Stimulated activated CD4-positive, alpha-beta T cell treated with anti-CD3 and anti-CD28 coated beads, Interleukin-1b, Interleukin-23, amount 100 ng/mL, for 48 hours (primary cell): ENCODE measurements around the gene SCN1A.
"Not testable (repeated sequence)": the region's sequence is repeated elsewhere in the genome, so short reads cannot be mapped to it uniquely, and the experiment has no call there.

Source experiments
- DNase-seq: peaks from one replicate; pipeline ENCODE4 v3.0.0-alpha.2; 2020

The SCN1A gene

GRCh38 chr2:166081131-166081632, 46.6 kb downstream of the SCN1A start:
- DNase-seq, result no peak

- DNase-seq, result no peak
These were observed 53.4 kb downstream of the SCN1A start for GRCh38 chr2:166074430-166074829.

DNA sequence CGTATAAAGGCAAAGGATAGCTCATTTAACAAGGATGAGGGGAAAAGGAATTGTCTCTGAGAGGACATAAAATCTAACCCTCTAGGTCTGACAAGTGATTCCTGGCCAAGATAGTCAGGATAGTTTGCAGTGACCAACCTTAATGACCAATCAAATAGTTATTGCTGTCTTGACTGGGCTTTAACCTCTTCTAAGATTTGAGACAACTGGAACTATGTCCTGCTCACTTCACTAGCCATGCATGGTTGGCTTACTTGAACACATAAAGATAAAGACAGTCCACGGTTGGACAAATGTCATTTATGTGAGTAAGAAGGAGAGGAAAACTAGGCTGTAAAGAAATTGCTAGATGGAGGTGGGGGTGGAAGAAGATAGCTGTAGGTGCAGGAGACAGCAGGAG, 53.8 kb downstream of the SCN1A start:
- DNase-seq, result no peak

DNA sequence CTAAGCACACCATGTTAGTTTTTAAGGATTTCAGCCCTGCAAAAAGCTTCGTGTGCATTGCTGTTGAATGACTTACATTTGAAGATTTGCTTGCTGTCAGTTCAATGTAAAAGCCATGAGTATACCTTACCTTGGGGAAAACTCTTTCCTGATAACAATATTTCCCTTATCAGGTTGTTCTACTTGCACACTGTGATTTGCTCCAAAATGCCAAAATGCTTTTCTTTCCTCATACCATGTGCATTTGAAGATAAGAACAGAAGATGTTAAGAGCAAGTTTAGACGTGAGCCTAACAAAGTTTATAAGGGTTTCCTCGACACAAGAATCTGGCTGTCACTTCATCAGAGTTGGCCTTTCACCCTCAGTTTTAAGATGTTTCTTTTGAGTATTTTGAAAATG, 57.6 kb downstream of the SCN1A start:
- no peak for DNase-seq

DNA sequence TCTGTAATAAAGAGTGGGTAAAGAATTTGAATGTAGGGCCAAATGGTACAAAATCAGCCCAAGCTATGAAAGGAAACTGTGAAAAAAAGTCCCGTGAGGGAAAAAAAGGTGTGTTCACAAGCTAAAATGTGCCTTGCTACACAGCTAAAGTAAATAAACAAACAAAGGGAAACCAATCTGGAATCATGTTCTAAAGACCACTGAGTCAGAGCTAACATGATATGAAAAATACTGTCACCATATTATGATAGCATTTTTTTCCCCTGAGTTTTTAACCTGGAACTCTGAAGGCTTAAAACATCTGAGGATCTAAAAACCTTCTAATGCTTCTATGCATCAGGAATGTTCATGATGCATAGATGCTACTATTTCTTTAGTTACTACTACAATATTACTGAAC, 58.8 kb downstream of the SCN1A start:
- no peak for DNase-seq

GRCh38 chr2:166067229-166067628, 60.6 kb downstream of the SCN1A start:
- DNase-seq, result no peak

- DNase-seq, result no peak
These were observed 67.6 kb downstream of the SCN1A start for GRCh38 chr2:166060191-166060590.

- DNase-seq, result no peak
These were observed 70.3 kb downstream of the SCN1A start for GRCh38 chr2:166057370-166058164.

- DNase-seq, result no peak
These were observed 82.9 kb downstream of the SCN1A start for GRCh38 chr2:166044853-166045483.

- no peak for DNase-seq
These were observed 84.9 kb downstream of the SCN1A start for GRCh38 chr2:166042768-166043390.

DNA sequence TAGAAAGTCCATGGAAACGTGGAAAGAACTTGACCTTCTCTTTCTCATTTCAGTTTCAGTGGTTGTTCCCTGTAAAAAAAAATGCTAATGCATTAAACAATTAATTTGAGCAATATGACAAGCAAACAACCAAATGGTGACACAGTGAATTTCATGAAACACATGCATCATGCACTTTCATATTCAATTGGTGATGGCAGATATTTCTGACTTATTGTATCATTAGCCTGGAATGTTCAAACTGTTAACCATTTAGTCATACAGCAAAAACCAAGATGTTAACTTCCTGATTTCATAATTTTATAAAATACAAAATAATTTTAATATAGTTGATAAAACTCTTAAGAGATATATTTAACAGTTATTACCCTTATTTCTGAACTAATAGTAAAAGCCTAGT, 85.5 kb downstream of the SCN1A start:
- no peak for DNase-seq

GRCh38 chr2:166041613-166042012, 86.2 kb downstream of the SCN1A start:
- no peak for DNase-seq

GRCh38 chr2:166032361-166032760, 95.5 kb downstream of the SCN1A start:
- no peak for DNase-seq

DNA sequence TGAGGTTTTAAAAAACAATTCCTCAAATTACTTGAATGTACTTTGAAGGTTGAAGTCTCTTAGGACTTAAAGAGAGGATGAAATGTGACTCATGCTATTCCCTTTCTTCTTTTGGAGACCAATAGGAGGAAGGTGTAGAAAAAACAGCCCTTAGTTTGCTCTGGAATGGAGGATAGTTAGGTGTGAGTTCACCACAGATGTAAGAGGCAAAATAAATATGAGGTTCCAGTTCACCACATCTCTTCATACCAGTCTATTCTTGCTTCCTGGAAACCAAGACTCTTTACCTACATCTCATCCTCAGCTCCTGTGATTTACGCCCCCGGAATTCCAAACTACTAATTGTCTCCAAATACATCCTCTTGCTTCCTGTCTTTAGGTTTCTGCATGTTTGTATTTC, 96.8 kb downstream of the SCN1A start:
- no peak for DNase-seq

DNA sequence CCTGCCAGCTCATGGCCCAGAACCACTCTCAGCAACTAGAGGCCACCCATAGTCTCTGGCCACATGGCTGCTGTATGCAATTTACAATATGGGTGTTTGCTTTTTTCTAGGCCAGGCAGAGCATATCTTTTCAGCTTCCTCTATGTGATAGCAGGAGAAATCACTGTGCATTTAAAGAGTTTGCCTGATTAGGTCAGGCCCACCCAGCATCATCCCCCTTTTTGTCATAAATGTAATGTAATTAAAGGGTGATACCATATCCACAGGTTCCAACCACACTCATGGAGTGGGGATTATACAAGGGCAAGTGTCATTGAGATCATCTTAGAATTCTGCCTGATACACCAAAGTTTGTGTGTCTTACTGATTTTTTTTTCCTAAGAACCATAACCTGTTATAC, 102.5 kb downstream of the SCN1A start:
- no peak for DNase-seq

DNA sequence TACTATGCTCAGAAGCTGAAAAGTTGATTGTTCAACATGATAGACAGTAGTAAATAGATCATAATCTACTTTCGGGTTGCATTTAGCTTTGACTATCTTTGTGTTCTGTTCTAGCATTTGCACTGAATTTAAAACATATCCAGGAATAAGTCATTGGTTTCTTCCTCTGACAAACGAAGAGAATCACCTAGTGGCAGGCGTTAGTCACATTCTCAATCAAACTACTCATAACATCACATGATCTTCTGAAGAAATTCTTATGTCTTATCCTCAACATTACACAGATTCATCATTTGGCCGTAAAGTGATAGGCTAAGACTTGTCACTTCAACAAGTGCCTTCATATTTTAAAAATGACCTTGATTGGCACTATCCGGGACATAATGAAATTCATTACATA, 110.6 kb downstream of the SCN1A start:
- DNase-seq, result no peak

DNA sequence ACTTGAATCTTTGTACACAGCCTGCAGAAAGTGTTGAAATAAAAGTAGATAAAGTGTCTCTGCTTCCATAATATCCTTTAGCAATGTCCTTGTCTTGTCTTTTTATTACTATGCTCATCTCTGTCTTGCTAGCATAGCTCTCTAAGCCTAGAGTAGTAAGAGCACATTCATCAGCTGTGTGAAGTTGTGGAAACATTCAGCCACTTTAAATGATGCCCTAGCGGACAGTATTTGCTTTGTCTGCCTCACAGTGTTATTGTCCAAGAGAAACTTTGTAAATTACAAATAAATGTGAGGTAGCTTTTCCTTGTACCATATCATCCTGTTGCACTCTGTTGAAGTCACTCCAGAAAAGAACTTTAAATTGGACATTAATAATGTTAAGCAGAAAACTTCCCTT, 113.9 kb downstream of the SCN1A start:
- no peak for DNase-seq

GRCh38 chr2:166011660-166012059, 116.2 kb downstream of the SCN1A start:
- no peak for DNase-seq

- DNase-seq, result no peak
These were observed 127.4 kb downstream of the SCN1A start for GRCh38 chr2:166000401-166000800.

GRCh38 chr2:165990846-165991245, 137.0 kb downstream of the SCN1A start:
- DNase-seq, result no peak

- no peak for DNase-seq
These were observed 138.0 kb downstream of the SCN1A start for GRCh38 chr2:165989851-165990250.

DNA sequence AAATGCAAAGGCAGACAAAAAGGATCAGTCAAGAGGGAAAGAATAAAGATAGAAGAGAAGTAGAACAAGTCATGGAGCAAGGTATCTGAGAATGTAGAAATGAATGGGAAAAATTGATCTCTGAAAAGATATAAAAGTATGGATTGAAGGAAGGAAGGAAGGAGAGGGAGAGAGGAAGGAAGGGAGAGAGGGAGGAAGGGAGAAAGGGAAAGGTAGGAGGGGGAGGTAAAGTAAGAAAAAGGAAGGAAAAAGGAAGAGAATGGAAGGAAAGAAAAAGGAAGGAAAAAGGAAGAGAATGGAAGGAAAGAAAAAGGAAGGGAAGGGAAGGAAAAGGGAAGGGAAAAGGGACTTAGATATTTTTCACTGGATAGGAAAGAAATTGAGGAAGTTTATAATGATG, 142.7 kb downstream of the SCN1A start:
- DNase-seq, result no peak

DNA sequence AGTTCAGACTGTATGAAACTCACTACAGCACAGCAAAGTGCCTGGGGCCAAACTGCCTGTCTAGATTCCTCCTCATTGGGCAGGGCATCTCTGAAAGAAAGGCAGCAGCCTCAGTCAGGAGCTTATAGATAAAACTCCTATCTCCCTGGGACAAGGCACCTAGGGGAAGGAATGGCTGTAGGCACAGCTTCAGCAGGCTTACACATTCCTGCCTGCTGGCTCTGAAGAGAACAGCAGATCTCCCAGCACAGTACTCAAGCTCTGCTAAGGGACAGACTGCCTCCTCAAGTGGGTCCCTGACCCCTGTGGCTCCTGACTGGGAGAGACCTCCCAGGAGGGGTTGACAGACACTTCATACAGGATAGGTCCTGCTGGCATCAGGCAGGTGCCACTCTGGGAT, 155.7 kb downstream of the SCN1A start:
- not testable (repeated sequence) for DNase-seq

GRCh38 chr2:165970663-165971062, 157.2 kb downstream of the SCN1A start:
- DNase-seq, result no peak
